Chondrocyte (in vitro differentiated cells): Measurements from ENCODE around the gene GALNT17. TPM values are rescaled to one million over a fixed set of nuclear protein-coding genes. Genes with fewer than 3 reads are reported as not detected.

ENCODE experiments used
- DNase-seq: peaks from one replicate; pipeline ENCODE4 v3.0.0; 2021; ENCODE audit warnings: mixed read lengths, low spot score
- H3K27ac Mint-ChIP-seq: one replicate; pipeline ENCODE4 v1.8.0; 2021; ENCODE audit warnings: mild to moderate bottlenecking, moderate library complexity, mixed read lengths; ENCODE audit not compliant: unreplicated experiment
- H3K27me3 Mint-ChIP-seq: 2 replicates; pipeline ENCODE4 v1.8.0; 2021; ENCODE audit warnings: low read depth, mixed read lengths
- H3K36me3 Mint-ChIP-seq: 2 replicates; pipeline ENCODE4 v1.8.0; 2021; ENCODE audit warnings: low read depth, mixed read lengths
- H3K4me1 Mint-ChIP-seq: 2 replicates; pipeline ENCODE4 v1.8.0; 2021; ENCODE audit warnings: low read depth, mild to moderate bottlenecking, mixed read lengths
- H3K4me3 Mint-ChIP-seq: one replicate; pipeline ENCODE4 v1.8.0; 2021; ENCODE audit warnings: mild to moderate bottlenecking, moderate library complexity, mixed read lengths; ENCODE audit not compliant: unreplicated experiment
- H3K9me3 Mint-ChIP-seq: 2 replicates; pipeline ENCODE4 v1.8.0; 2021; ENCODE audit warnings: low read depth, mixed read lengths
- total RNA-seq: library from RNA; stranded (reverse); gene quantifications from 3 replicates; pipeline ENCODE4 v1.2.1, GENCODE V29; 2021
- TF ChIP-seq, protein P1 (sequence below): fragments of 200-600 bp; sonication (generic); IDR thresholded peaks from 2 replicates; pipeline ENCODE4 v1.5.0; 2021; ENCODE audit warnings: antibody characterized with exemption, mild to moderate bottlenecking, moderate library complexity

GALNT17 gene
- total RNA-seq, 1 donor from 2014 or later, result 24.4 TPM

DNA sequence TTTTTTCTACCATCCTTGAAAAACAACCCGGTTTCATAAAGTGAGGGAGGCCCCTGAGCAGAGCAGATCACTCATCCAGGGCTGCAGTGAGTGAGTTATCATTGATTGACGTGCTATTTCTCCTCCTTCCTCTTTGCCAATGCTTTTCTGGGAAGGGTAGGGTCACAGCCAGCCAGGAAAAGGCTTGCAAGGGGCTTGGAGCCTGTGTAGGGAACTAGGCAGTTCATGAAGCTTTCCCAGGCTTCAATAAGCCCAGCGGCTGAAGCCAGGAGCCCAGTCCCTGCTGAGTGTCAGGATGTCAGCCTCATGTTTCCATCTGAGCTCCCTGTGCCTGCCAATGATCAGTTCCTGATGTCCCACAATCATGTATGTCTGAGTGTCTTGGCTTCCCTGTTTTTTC lies 584.7 kb downstream of the GALNT17 start:
- Mint-ChIP-seq H3K4me1 (peaks cover 10% of the 10 kb centered on the region), H3K9me3 (no peaks in the 10 kb centered on the region), H3K27ac (no peak overlapping the region), H3K4me3 (no peak overlapping the region), H3K27me3 (peaks cover 4% of the 10 kb centered on the region), H3K36me3 (peaks cover 2% of the 10 kb centered on the region)
- DNase-seq, result no peak
- TF ChIP-seq, protein P1, sequence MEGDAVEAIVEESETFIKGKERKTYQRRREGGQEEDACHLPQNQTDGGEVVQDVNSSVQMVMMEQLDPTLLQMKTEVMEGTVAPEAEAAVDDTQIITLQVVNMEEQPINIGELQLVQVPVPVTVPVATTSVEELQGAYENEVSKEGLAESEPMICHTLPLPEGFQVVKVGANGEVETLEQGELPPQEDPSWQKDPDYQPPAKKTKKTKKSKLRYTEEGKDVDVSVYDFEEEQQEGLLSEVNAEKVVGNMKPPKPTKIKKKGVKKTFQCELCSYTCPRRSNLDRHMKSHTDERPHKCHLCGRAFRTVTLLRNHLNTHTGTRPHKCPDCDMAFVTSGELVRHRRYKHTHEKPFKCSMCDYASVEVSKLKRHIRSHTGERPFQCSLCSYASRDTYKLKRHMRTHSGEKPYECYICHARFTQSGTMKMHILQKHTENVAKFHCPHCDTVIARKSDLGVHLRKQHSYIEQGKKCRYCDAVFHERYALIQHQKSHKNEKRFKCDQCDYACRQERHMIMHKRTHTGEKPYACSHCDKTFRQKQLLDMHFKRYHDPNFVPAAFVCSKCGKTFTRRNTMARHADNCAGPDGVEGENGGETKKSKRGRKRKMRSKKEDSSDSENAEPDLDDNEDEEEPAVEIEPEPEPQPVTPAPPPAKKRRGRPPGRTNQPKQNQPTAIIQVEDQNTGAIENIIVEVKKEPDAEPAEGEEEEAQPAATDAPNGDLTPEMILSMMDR, result no peak

- peaks cover 10% of the 10 kb centered on the region for H3K4me1 Mint-ChIP-seq
- H3K36me3 Mint-ChIP-seq, result no peaks in the 10 kb centered on the region
- no peak overlapping the region for H3K4me3 Mint-ChIP-seq
- no peak overlapping the region for H3K27ac Mint-ChIP-seq
- TF ChIP-seq, protein P1, result no peak
- H3K9me3 Mint-ChIP-seq, result no peaks in the 10 kb centered on the region
- no peak for DNase-seq
- no peaks in the 10 kb centered on the region for H3K27me3 Mint-ChIP-seq
These were observed 586.6 kb downstream of the GALNT17 start for GRCh38 chr7:71718563-71718962.

DNA sequence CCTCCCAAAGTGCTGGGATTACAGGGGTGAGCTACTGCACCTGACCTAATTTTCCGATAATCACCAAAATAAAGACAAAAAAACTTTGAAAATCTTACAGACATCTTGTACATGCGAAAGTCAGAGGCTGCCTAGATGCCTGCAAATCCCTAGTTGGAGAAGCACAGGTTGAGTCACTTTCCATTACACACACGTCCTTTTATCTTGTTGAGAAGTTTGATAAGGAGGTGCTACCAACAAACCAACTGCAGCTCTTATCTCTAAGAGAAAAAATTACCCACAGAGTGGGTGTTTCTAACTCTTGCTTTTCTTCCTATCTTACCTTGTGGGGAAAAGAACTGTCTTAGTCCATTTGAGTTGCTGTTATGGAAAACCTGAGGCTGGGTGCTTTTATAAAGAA lies 589.8 kb downstream of the GALNT17 start:
- Mint-ChIP-seq H3K4me1 (peaks cover 9% of the 10 kb centered on the region), H3K36me3 (no peaks in the 10 kb centered on the region), H3K27ac (no peak overlapping the region), H3K4me3 (no peak overlapping the region), H3K9me3 (no peaks in the 10 kb centered on the region), H3K27me3 (no peaks in the 10 kb centered on the region)
- TF ChIP-seq, protein P1, result no peak
- DNase-seq, result no peak

DNA sequence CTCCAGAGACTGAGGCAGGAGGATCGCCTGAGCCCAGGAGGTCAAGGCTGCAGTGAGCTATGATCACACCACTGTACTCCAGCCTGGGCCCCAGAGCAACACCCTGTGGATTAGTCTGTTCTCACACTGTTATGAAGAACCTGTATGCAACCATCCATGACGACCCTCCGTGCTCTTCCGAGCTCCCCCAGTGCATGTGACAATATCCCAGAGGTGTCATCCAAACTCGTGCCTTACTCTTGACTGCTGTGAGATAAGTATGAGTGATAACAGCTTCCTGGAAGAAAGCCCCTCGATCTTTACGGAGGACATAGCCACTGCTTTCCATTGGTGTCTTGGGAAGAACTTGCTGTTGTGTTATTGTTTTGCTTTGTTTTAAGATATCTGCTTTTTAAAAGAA lies 591.9 kb downstream of the GALNT17 start:
- Mint-ChIP-seq H3K27ac (no peak overlapping the region), H3K9me3 (peaks cover 3% of the 10 kb centered on the region), H3K4me3 (no peak overlapping the region), H3K27me3 (no peaks in the 10 kb centered on the region), H3K36me3 (no peaks in the 10 kb centered on the region), H3K4me1 (peaks cover 6% of the 10 kb centered on the region)
- TF ChIP-seq, protein P1, result no peak
- no peak for DNase-seq

DNA sequence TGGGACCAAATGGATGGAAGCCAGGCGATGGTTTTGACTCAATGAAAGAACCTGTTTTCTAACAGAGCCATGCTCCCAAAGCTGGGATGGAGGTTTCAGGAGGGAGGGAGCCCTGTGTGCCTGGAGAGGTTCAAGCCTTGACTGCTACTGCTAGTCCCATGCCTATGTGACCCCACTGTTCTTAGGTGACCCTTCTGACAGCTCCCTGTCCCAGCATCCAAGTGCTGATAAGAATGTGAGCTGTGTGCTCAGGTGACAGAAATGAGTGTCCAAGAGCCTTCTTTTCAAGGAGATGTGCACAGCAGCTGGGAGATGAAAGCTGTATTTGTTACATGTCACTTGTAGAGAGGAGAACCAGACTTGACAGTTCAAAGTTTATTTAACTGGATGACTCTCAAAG lies 595.4 kb downstream of the GALNT17 start:
- TF ChIP-seq, protein P1, result no peak
- Mint-ChIP-seq H3K27ac (no peak overlapping the region), H3K9me3 (peaks cover 6% of the 10 kb centered on the region), H3K36me3 (no peaks in the 10 kb centered on the region), H3K27me3 (no peaks in the 10 kb centered on the region), H3K4me3 (no peak overlapping the region), H3K4me1 (peaks cover 6% of the 10 kb centered on the region)
- no peak for DNase-seq
